ENCODE measurements around the gene TPPP3. TPM values are rescaled to one million over a fixed set of nuclear protein-coding genes. Genes with fewer than 3 reads are reported as not detected.
A peak's percentile ranks its signal among the peaks of the same experiment; 100 is the strongest.
"Not testable (repeated sequence)": the region's sequence is repeated elsewhere in the genome, so short reads cannot be mapped to it uniquely, and the experiment has no call there.

The TPPP3 gene
- total RNA-seq, 1 donor from 2014 or later = 0.10 TPM

DNA sequence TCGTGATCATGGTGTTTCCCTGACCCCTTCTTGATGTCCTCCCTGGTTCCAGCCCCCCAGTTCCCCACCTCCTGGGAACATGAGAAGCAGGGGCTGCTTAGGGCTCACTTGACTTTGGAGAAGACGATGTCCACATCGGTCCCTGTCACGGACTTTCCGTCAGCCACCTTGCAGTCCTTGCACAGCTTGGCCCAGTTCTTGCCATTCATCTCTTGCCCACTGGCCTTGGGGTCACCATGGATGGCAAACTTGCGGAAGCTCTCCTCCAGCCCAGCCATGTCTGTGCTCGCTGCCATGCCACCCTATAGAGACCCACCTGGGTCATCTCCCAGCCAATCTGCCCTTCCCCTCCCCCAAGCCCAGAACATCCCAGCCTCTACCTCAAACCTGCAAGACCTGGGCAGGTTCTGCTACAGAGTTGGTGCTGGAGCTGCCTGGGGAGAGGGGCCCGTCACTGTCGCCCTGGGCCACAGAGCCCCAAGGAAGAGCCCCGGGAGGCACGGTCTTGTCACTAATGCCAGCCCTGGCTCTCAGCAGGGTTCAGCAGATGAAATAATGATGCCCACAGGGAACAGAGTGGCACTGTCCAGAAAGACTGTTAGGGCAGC lies 2.4 kb downstream of the TPPP3 start:
- no peak for DNase-seq (ENCODE audit: low read depth)

DNA sequence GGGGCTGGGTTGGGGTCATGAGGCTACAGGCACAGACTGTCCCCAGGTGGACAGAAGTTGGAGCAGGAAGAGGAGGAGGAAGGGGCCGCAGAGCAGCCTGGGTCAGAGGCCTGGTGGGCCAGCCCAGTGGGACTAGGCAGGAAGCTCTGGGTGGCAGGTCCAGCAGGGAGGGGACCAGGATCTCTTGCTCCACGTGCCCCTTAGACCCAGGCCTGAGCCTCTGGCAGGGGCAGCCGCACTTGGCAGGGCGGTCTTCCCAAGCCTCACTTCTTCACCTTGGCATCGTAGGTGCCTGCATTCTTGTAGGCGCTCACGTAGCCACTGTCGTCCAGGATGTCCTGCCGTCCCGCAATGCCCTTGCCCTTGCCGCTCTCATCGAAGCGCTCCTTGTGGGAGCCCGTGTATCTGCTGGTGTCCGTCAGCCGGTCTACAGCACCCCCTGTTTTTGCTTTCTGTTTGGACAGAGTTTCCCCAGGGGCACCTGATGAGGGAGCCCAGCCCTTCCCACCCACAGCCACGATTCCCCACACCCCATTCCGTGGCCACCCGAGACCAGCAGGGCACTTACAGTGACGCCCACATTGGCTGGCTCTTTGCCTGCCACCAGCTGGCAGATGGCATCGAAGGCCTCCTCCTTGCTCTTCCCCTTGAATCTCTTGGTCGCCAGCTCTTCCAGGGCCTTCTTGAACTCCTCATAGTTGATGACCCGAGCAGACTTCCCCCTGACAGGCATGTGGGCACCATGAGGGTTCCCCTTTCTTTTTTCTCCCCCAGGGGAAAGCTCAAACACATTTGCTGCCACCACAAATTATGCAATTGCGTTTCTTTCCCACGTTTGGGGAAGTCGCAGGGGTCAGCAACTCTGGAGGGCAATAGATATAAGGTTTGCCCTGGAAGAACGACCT lies 3.1 kb downstream of the TPPP3 start:
- no peak for DNase-seq (ENCODE audit: low read depth)

DNA sequence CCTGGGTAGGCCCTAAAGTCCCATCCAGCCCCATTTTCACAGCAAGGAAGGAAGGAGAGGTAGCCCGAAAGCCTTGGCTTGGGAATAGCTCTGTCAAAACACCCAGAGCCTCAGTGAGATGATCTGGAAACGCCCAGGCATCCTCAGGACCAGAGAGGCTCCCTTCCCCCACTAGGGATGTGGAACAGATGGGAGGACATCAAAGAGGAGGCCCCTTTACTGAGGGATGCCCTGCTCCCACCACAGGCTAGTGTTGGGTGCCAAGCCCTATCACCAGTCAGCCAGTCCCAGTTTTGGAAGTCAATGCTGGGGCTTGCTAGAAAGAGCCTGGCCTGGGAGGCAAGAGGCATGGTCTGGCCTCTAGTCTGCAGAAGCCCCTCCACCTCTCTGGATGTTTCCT lies 4.7 kb downstream of the TPPP3 start:
- DNase-seq (ENCODE audit: low read depth) = no peak

DNA sequence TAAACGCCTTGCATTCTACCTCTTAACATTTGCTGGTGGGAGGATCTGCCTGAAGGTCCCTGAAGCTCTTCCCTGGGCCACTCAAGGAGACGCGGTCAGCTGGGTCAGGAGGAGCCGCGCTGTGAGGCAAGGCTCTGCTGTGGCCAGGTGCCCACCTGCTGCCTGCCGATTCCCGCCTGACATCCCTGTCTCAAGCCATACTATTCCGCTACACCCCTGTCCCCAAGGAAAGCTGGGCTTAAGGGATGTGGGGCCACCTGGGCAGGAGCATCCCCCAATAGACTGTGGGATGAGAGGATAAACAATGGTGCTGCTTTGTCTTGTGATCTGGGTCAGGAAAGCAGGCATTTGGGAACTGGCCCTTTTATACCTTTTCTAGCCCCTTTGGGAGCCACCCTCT lies 5.1 kb downstream of the TPPP3 start:
- no peak for DNase-seq (ENCODE audit: low read depth)

DNA sequence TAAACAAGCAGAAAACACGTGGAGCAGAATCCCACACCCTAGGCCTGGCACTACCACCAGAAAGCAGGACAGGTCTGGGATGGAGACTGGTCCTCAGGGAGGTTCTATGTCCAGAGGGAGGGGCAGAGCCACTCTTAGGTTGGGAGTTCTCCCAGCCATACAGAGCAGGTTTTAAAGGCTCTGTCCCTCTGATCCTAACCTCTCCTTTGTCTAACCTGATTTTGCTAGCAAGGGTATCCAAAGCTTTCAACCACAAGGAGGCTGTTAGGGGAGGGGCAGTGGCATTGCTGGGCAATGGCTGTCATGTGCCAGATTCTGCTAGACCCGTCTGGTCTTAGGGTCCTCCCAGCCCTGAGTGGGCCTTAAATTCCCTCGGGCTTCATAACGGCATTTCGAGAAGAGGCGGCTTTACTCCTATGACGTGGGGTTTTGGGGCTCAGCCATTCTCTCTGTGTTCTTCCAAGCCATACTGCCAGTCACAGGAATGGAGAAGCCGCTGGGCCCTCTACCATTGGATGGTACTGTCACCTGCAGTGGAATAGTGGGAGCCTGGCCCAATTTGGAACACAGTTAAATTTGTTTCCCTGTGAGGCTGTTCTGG lies 5.7 kb downstream of the TPPP3 start:
- no peak for DNase-seq (ENCODE audit: low read depth)

DNA sequence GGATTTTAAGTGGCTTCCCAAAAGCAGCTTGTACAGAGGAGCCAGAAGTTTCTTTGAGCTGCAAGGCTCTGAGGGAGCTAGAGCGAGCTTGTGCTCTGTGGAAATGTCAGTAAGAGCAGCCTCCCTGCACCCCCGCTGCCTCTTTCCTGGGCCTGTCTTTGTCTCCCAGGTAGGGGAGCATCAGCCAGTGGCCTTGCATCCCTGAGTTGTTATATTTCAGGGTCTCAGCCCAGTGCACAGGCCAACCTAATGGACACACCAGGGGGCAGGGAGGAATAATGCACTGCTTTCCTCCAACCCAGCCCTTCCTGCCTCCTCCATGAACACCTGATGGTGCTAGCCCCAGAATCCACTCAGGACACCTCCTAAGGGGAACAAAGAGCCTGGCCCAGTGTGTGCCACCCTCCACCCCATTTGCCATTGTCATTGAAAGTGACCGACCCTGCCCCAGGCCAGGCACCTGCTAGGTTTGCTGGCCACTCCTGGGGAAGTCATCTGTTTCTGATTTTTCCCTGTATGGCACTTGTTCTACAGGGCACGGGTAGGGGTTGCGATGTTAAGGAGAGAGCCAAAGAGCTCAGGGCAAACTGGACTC lies 6.3 kb downstream of the TPPP3 start:
- no peak for DNase-seq (ENCODE audit: low read depth)

DNA sequence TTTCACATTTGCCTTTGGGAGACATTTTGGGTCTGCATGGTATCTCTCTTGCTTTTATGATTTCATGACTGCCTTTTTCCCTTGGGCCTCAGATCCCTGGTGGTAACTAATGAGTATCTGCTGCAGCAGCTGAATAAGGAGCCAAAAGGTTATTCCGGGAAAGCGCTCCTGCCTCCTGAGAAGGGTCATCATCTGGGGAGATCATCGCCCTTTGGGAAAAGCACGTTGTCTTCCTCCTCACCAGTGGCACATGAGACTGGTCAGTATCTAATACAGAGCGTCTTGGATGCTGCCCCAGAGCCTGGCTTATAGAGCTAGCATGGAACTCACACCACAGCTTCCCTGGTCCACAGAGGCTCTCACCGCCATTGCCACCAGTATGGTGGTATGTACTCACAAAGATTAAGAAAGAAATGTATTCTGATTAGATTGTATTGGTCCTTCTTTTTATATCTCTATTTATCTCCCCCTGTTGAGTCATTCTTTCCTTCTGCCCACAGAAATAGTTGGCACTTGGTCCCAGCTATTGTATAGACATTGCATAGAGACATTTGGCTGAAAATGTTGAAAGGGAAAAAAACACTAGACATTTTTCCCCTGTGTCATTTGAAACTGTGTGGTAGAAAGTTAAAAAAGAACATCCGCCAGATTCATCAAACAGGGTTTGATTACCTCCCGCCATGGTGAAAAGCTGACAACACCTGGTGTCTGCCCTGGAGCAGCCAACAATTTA lies 8.4 kb downstream of the TPPP3 start:
- no peak for DNase-seq (ENCODE audit: low read depth)

DNA sequence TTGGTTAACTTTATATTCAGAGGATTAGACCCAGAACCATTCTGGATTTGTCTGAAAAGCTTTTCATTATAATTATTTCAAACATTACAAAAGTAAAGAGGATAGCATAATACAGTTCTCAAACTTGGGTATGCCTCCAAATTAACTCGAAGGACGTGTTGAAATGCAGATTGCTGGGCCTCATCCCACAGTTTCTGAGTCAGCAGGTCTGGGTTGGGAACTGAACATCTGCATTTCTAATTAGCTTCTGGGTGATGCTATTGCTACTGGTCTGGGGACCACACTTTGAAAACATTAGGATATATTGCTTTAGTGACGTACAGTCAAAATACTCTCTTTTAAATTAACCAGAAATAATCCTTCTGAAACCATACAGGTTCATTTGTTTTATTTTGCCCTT lies 10.0 kb downstream of the TPPP3 start:
- no peak for DNase-seq (ENCODE audit: low read depth)

DNA sequence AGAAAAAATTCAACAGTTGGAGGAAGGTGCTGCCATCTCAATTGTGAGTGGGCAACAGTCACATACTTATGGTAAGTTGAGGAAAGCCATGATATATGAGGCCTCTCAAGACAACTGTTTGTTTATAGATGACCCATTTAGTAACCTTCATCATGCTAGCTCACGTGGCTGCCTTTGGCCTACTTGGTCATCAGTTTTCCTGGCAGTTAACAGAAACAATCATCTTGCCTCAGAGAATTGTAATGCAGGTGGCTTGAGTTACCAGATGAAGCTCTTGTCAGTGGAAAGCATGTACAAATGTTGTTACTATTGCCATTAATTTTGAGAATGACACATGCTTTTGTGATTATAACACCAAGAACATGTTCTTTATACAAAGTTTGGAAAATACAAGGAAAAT lies 14.7 kb downstream of the TPPP3 start:
- peak; percentile 10 for DNase-seq (ENCODE audit: low read depth)

DNA sequence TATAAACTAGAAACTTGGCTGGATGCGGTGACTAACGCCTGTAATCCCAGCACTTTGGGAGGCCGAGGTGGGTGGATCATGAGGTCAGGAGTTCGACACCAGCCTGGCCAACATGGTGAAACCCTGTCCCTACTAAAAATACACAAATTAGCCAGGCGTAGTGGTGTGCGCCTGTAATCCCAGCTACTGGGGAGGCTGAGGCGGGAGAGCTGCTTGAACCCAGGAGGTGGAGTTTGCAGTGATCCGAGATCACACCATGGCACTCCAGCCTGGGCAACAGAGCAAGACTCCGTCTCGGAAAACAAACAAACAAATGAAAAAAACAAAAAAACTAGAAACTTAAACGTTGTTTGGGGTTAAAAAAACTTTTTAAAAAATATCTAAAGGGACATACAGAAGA lies 17.3 kb downstream of the TPPP3 start:
- DNase-seq (ENCODE audit: low read depth) = not testable (repeated sequence)

DNA sequence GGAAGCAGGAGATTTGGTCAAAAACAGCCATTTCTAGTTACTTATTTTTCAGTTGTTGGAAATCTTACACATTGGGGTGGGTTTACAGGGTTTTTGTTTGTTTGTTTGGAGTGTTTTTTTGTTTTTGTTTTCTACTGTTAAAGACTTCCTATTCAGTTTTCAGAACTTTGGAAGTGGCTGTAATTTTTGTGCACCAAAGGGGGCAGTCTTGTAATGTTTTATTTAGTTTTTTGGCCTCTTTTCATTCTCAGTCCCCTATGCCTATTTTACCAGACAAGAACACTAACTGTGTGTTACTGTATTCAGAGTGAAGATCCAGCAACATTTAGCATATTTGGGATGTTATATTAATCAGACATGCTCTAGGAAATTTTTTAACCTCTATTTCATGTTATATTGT lies 20.6 kb downstream of the TPPP3 start:
- DNase-seq (ENCODE audit: low read depth) = peak; percentile 23

DNA sequence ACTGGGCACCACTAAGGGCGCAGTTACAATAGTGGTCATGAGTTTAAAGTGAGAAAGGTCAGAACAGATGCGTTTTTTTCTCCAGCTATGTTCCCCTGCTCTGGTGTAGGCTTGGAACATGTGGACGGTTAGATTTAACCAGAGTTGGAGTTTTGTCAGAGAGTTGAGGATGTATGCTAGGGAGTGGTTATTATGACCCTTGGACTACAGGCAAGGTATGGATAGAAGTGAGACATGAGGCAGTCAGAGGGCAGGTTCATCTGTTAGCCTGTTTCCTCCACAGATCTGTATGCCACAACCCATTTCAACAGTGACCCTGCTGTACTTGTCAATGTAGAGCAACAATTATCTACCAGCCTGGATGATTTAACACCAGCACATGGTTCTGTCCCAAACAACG lies 22.6 kb downstream of the TPPP3 start:
- DNase-seq (ENCODE audit: low read depth) = no peak

DNA sequence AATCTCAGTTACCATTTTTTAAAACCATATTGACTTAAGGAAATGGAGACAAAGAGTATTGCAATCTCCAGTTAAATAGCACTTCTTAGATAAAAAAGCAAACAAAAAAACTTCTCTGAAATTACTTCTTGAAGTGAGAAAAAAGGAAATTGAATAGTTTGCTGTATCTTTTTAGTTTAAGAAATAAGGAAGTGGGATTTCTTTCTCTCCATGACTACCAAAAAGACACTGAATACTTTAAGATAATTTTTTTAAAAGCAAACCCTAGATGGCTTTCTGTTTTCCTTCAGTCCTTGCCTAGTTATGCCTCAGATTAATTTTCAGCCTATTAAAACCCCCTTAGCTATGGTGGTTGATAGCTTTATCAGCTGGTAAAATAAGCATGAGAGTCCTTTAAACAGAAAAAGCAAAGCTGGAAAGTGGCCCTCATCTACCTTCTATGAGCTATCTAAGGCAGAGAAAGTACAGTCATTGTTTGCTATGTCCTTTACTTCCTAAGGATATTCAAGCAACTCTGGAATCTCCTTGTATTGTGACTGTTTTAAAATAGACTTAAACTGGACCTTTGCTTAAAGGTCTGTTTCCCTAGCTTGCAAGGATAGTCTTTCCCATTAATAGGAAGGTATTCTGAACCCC lies 28.6 kb downstream of the TPPP3 start:
- DNase-seq (ENCODE audit: low read depth) = no peak

DNA sequence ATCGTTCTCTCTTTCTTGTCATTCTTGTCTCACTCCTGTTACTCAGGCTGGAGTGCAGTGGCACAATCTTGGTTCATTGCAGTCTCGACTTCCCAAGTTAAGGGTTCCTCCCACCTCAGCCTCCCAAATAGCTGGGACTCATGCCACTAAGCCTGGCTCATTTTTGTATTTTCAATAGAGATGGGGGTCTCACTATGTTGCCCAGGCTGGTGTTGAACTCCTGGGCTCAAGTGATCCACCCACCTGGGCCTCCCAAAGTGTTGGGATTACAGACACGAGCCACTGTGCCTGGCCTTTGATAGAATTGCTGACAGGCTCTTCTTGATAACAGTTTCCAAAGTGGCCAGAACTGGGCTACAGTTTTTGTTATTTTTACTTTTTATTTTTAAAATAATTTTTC lies 32.3 kb downstream of the TPPP3 start:
- no peak for DNase-seq (ENCODE audit: low read depth)

DNA sequence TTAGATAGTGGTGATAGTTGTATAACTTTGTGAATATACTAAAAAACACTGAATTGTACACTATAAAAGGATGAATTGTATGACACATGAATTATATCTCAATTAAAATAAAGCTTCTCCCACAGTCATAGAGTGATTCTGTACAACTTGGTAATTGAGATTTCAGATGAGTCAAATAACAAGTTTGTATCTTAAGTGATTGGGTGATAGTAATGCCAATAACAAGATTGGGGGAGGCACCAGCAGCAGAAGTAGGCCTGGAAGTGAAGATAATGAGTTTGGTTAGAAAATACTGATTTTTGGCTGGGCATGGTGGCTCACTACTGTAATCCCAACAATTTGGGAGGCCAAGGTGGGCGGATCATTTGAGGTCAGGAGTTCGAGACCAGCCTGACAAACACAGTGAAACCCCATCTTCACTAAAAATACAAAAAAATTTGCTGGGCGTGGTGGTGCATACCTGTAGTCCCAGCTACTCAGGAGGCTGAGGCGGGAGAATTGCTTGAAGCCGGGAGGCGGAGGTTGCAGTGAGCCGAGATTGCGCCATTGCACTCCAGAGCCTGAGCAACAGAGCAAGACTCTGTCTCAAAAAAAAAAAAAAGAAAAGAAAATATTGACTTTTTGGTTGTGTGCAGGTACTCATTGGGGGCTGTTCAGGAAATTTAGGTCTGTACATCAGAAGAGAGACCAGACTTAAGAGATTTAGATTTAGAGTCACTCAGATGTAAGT lies 33.6 kb downstream of the TPPP3 start:
- not testable (repeated sequence) for DNase-seq (ENCODE audit: low read depth)

DNA sequence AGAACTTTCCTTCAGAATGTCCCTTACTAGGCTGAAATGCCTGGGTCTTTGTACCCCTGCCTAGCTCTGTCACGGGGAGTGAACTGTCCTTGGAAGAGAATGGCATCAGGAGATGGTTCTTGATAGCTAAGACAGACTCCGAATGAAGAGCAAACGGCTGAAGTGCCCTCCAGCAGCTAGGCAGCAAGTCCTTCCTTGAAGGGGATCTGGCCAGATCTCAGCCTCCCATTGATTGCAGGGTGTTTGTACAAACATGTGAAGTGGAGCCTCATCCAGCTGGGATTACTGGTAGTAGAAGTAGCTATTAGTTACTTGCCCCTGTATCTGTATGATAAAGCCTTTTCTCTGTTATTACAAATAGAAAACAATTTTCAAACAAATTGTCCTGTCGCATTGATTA lies 35.7 kb downstream of the TPPP3 start:
- DNase-seq (ENCODE audit: low read depth) = no peak

DNA sequence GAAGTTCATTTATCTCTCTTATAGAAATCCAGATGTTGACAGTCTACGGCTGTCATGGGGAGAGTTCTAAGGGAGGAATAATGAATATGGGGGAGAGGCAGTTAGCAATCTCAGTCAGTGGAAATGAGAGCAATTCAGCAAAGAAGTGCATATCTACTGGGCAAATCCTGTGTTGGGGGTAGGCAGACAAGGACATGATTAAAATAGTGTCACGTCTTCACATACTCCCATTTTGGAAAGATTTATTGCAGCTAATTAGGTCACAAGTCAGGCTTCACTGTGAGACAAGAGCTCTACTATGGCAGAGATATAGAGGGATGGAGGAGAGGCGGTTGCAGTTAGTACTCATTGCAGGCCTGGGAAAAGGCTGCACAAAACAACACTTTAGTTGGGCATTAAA lies 36.9 kb downstream of the TPPP3 start:
- no peak for DNase-seq (ENCODE audit: low read depth)

DNA sequence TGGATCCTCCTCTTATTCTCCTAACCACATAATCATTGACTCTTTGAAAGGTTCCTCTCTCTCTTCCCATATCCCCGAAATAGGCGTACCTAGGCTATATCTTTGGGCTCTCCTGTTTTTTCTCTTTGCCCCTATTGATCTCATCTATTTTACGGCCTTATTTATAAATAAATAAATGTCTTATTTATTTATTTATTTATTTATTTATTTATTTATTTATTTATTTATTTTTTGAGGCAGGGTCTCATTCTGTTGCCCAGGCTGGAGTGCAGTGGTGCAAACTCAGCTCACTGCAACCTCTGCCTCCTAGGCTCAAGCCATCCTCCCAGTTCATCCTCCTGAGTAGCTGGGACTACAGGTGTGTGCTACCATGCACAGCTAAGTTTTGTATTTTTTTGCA lies 40.8 kb downstream of the TPPP3 start:
- not testable (repeated sequence) for DNase-seq (ENCODE audit: low read depth)

DNA sequence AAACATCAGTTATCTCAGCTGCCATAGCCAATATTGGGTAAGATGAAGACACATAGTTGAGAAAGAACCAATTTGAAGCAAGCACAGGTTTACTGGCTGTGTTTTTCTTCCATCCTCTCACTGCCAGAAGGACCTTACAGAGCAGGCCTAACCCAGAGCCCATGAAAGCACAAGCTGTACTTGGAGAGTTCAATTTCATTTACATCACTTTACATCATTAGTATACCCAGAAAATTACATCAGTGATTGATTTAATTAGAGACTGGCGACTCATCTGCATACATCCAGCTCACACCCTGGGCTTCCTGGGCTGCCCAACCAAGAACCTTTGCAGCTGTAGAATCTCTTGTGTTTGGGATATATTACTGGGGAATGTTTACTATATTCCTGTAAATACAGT lies 43.0 kb downstream of the TPPP3 start:
- DNase-seq (ENCODE audit: low read depth) = no peak

DNA sequence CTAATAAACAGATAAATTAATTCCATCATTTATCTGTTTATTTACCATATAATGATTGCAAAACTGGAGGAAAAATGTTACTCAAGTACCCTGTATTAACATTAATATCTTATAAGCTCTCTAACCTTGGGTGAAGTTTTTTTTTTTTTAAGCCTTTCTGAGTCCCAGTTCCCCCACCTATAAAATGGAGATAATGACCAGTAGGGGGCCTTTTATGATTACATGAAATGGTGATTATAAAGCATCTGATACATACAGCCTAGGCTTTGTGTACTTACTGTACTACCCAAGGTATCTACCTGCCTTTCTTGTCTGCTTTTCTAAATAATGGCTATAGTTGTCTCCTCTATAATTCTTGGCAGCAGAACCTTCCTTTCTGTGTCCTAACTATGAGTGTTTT lies 44.1 kb downstream of the TPPP3 start:
- peak; percentile 22 for DNase-seq (ENCODE audit: low read depth)

DNA sequence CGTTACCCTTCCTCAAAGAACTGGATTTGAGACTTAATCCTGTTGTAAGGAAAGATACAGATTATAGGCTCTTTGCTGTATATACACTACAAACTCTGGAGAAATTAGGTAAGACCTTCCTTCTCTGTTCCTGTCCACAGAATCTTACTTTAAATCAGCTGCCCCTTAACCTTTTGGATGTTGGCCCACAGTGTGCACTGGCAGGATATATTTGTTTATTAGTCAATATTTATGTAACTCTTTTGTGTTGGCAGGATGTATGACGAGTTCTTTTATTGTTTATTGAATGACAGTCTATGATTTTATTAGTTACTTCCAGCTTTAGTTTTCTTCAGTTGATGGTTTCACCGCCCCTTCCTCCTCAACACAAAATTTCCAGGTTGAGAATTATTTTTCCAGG lies 47.0 kb downstream of the TPPP3 start:
- DNase-seq (ENCODE audit: low read depth) = no peak

Measured in renal cortical epithelial cell (primary cell).